H9 (cell line): ENCODE data around the gene PDE3B. TPM values are rescaled to one million over a fixed set of nuclear protein-coding genes. Genes with fewer than 3 reads are reported as not detected.

Experiments
- DNase-seq: peaks from one replicate; pipeline ENCODE4 v3.0.0-alpha.2; 2017
- H2AFZ ChIP-seq: one replicate; pipeline ENCODE4 v1.6.1; 2013; ENCODE audit warnings: mild to moderate bottlenecking, low read length, control low read depth, moderate library complexity
- H2AK5ac ChIP-seq: 2 replicates; pipeline ENCODE4 v1.6.1; 2013; ENCODE audit warnings: low read length, control low read depth, mixed read lengths; ENCODE audit not compliant: insufficient read length
- H2BK120ac ChIP-seq: one replicate; pipeline ENCODE4 v1.6.1; 2013; ENCODE audit warnings: low read depth, mild to moderate bottlenecking, low read length, control low read depth, inconsistent platforms; ENCODE audit not compliant: poor library complexity, severe bottlenecking
- H2BK12ac ChIP-seq: 2 replicates; pipeline ENCODE4 v1.6.1; 2013; ENCODE audit warnings: low read length, control low read depth, mixed read lengths, low read depth; ENCODE audit not compliant: insufficient read length
- H2BK15ac ChIP-seq: 2 replicates; pipeline ENCODE4 v1.6.1; 2013; ENCODE audit warnings: low read depth, low read length, control low read depth
- H2BK20ac ChIP-seq: one replicate; pipeline ENCODE4 v1.6.1; 2013; ENCODE audit warnings: low read depth, mild to moderate bottlenecking, low read length, control low read depth, inconsistent platforms; ENCODE audit not compliant: poor library complexity, severe bottlenecking
- H2BK5ac ChIP-seq: 2 replicates; pipeline ENCODE4 v1.6.1; 2013; ENCODE audit warnings: low read length, control low read depth, mixed read lengths; ENCODE audit not compliant: insufficient read length
- H3K14ac ChIP-seq: 2 replicates; pipeline ENCODE4 v1.6.1; 2013; ENCODE audit warnings: low read length, control low read depth; ENCODE audit not compliant: insufficient read depth
- H3K18ac ChIP-seq: 2 replicates; pipeline ENCODE4 v1.6.1; 2013; ENCODE audit warnings: low read depth, mild to moderate bottlenecking, mixed read lengths, low read length, control low read depth; ENCODE audit not compliant: insufficient read length
- H3K23ac ChIP-seq: 2 replicates; pipeline ENCODE4 v1.6.1; 2013; ENCODE audit warnings: low read length, control low read depth, mixed read lengths, low read depth; ENCODE audit not compliant: insufficient read length
- H3K23me2 ChIP-seq: 2 replicates; pipeline ENCODE4 v1.6.1; 2013; ENCODE audit warnings: low read depth, mild to moderate bottlenecking, mixed read lengths, low read length, control low read depth; ENCODE audit not compliant: insufficient read length, poor library complexity, severe bottlenecking
- H3K27ac ChIP-seq: 2 replicates; pipeline ENCODE4 v1.5.1; 2013; ENCODE audit warnings: low read length, control low read depth, mixed read lengths, low read depth; ENCODE audit not compliant: insufficient read length
- H3K27me3 ChIP-seq: 2 replicates; pipeline ENCODE4 v1.6.1; 2013; ENCODE audit warnings: low read length, control low read depth, inconsistent platforms; ENCODE audit not compliant: insufficient read depth
- H3K4ac ChIP-seq: 2 replicates; pipeline ENCODE4 v1.6.1; 2013; ENCODE audit warnings: low read depth, mild to moderate bottlenecking, control low read depth, inconsistent platforms, low read length, moderate library complexity
- H3K4me1 ChIP-seq: 2 replicates; pipeline ENCODE4 v1.6.1; 2013; ENCODE audit warnings: low read length, control low read depth, inconsistent platforms; ENCODE audit not compliant: insufficient read depth
- H3K4me2 ChIP-seq: 2 replicates; pipeline ENCODE4 v1.6.1; 2013; ENCODE audit warnings: low read length, control low read depth, mixed read lengths; ENCODE audit not compliant: insufficient read length, insufficient read depth
- H3K56ac ChIP-seq: 2 replicates; pipeline ENCODE4 v1.6.1; 2013; ENCODE audit warnings: low read depth, mild to moderate bottlenecking, mixed read lengths, low read length, control low read depth; ENCODE audit not compliant: insufficient read length
- H3K79me1 ChIP-seq: 2 replicates; pipeline ENCODE4 v1.6.1; 2013; ENCODE audit warnings: low read depth, mild to moderate bottlenecking, moderate library complexity, low read length, control low read depth, inconsistent platforms; ENCODE audit not compliant: insufficient read depth, poor library complexity, severe bottlenecking
- H3K79me2 ChIP-seq: 2 replicates; pipeline ENCODE4 v1.6.1; 2013; ENCODE audit warnings: low read length, control low read depth, inconsistent platforms; ENCODE audit not compliant: insufficient read depth
- H3K9ac ChIP-seq: 2 replicates; pipeline ENCODE4 v1.6.1; 2013; ENCODE audit warnings: low read length, control low read depth, mixed read lengths; ENCODE audit not compliant: insufficient read length; ENCODE audit errors: extremely low read depth
- H3K9me3 ChIP-seq: one replicate; pipeline ENCODE4 v1.6.1; 2013; ENCODE audit warnings: low read depth, low read length, inconsistent platforms; ENCODE audit not compliant: control insufficient read depth
- H3T11ph ChIP-seq: one replicate; pipeline ENCODE4 v1.6.1; 2013; ENCODE audit warnings: mild to moderate bottlenecking, low read length, control low read depth, inconsistent platforms
- H4K20me1 ChIP-seq: one replicate; pipeline ENCODE4 v1.6.1; 2013; ENCODE audit not compliant: control insufficient read depth, insufficient read length, insufficient read depth
- H4K5ac ChIP-seq: 2 replicates; pipeline ENCODE4 v1.6.1; 2013; ENCODE audit warnings: low read depth, mild to moderate bottlenecking, mixed read lengths, low read length, control low read depth; ENCODE audit not compliant: insufficient read length
- H4K8ac ChIP-seq: replicated peaks from 2 replicates; pipeline ENCODE4 v1.6.1; 2013; ENCODE audit warnings: low read length, control low read depth, mixed read lengths, low read depth; ENCODE audit not compliant: insufficient read length
- H4K91ac ChIP-seq: 2 replicates; pipeline ENCODE4 v1.6.1; 2013; ENCODE audit warnings: low read depth, mild to moderate bottlenecking, moderate library complexity, mixed read lengths, low read length, control low read depth; ENCODE audit not compliant: insufficient read length
- H3K27ac Mint-ChIP-seq, 3 experiments: 2 replicates in 2 of 3; 3 replicates in 1 of 3; pipeline ENCODE4 v1.8.0; 2020 to 2021; ENCODE audit warnings: mixed read lengths in 3 of 3, mild to moderate bottlenecking in 1 of 3, moderate library complexity in 1 of 3
- H3K27me3 Mint-ChIP-seq: 2 replicates; pipeline ENCODE4 v1.8.0; 2021; ENCODE audit warnings: low read depth, mild to moderate bottlenecking, moderate library complexity, mixed read lengths
- H3K36me3 Mint-ChIP-seq, 3 experiments: 2 replicates in 2 of 3; 3 replicates in 1 of 3; pipeline ENCODE4 v1.8.0; 2020 to 2021; ENCODE audit warnings: low read depth in 3 of 3, mixed read lengths in 3 of 3; ENCODE audit not compliant: insufficient read depth in 1 of 3
- H3K4me1 Mint-ChIP-seq, 2 experiments: 2 replicates each; pipeline ENCODE4 v1.8.0; 2020; ENCODE audit warnings: mixed read lengths in 2 of 2
- H3K4me3 Mint-ChIP-seq, 2 experiments: 2 replicates in 1 of 2; 3 replicates in 1 of 2; pipeline ENCODE4 v1.8.0; 2020 to 2021; ENCODE audit warnings: mild to moderate bottlenecking in 2 of 2, mixed read lengths in 2 of 2, moderate library complexity in 1 of 2
- H3K9me3 Mint-ChIP-seq, 2 experiments: 2 replicates in 1 of 2; 3 replicates in 1 of 2; pipeline ENCODE4 v1.8.0; 2020; ENCODE audit warnings: mild to moderate bottlenecking in 2 of 2, mixed read lengths in 2 of 2, moderate library complexity in 1 of 2
- WGBS: extraction: QIAGEN DNeasy Blood & Tissue Kit; methylation state at CpG from one replicate; pipeline ENCODE4 v1.1.7; 2013; ENCODE audit warnings: missing lambda C conversion rate, low lambda C conversion rate, mixed read lengths; ENCODE audit not compliant: insufficient read length; ENCODE audit errors: extremely low coverage; 5-methylcytosine and 5-hydroxymethylcytosine counted together
- total RNA-seq: library from RNA; stranded (reverse); gene quantifications from 2 replicates; pipeline ENCODE4 v1.2.1, GENCODE V29; 2021
- TF ChIP-seq, protein P1 (sequence below): fragments of 200-600 bp; sonication (generic); conservative IDR thresholded peaks from 3 replicates; pipeline ENCODE4 v1.8.0; 2021; ENCODE audit warnings: antibody characterized with exemption, mild to moderate bottlenecking

PDE3B gene
- total RNA-seq, 1 experiment from 2014 or later: 6.6 TPM

- H4K91ac ChIP-seq: no peak overlapping the region
- DNase-seq: no peak
- H4K5ac ChIP-seq: no peak overlapping the region
- H2BK5ac ChIP-seq: no peak overlapping the region
- no peaks in the 10 kb centered on the region for H3K9me3 ChIP-seq
- H3K79me2 ChIP-seq: no peaks in the 10 kb centered on the region
- no peaks in the 10 kb centered on the region for H4K20me1 ChIP-seq
- no peak overlapping the region for H3K4ac ChIP-seq
- no peak overlapping the region for H2BK120ac ChIP-seq
- Mint-ChIP-seq H3K36me3 (no peaks in the 10 kb centered on the region), H3K27ac (no peak overlapping the region), H3K4me3 (no peak overlapping the region), H3K9me3 (no peaks in the 10 kb centered on the region), H3K27me3 (no peaks in the 10 kb centered on the region), H3K4me1 (0 out of 4 replicates have a peak, but pooled peaks cover 0 to 1% of the 10 kb centered on the region in 2 experiments)
- no peak overlapping the region for H2AK5ac ChIP-seq
- TF ChIP-seq, protein P1, sequence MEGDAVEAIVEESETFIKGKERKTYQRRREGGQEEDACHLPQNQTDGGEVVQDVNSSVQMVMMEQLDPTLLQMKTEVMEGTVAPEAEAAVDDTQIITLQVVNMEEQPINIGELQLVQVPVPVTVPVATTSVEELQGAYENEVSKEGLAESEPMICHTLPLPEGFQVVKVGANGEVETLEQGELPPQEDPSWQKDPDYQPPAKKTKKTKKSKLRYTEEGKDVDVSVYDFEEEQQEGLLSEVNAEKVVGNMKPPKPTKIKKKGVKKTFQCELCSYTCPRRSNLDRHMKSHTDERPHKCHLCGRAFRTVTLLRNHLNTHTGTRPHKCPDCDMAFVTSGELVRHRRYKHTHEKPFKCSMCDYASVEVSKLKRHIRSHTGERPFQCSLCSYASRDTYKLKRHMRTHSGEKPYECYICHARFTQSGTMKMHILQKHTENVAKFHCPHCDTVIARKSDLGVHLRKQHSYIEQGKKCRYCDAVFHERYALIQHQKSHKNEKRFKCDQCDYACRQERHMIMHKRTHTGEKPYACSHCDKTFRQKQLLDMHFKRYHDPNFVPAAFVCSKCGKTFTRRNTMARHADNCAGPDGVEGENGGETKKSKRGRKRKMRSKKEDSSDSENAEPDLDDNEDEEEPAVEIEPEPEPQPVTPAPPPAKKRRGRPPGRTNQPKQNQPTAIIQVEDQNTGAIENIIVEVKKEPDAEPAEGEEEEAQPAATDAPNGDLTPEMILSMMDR: no peak
- H2AFZ ChIP-seq: no peak overlapping the region
- no peak overlapping the region for H2BK20ac ChIP-seq
- no peaks in the 10 kb centered on the region for H3K23me2 ChIP-seq
- H3K79me1 ChIP-seq: no peaks in the 10 kb centered on the region
- H3K27me3 ChIP-seq: no peaks in the 10 kb centered on the region
- no peak overlapping the region for H4K8ac ChIP-seq
- no peak overlapping the region for H3K56ac ChIP-seq
- no peaks in the 10 kb centered on the region for H3K4me1 ChIP-seq
- no peak overlapping the region for H2BK12ac ChIP-seq
- H3K27ac ChIP-seq: no peak overlapping the region
- H3K23ac ChIP-seq: no peak overlapping the region
- no CpG with 5 or more reads among the region's 2 CpGs for WGBS
- H3K4me2 ChIP-seq: no peak overlapping the region
- H3K9ac ChIP-seq: no peak overlapping the region
- no peak overlapping the region for H3K14ac ChIP-seq
- H3T11ph ChIP-seq: no peak overlapping the region
- no peak overlapping the region for H2BK15ac ChIP-seq
- no peak overlapping the region for H3K18ac ChIP-seq
Observed at GRCh38 chr11:14768526-14769188, 125.1 kb downstream of the PDE3B start.
